ENCODE data around the gene FGD6.

The FGD6 gene

DNA sequence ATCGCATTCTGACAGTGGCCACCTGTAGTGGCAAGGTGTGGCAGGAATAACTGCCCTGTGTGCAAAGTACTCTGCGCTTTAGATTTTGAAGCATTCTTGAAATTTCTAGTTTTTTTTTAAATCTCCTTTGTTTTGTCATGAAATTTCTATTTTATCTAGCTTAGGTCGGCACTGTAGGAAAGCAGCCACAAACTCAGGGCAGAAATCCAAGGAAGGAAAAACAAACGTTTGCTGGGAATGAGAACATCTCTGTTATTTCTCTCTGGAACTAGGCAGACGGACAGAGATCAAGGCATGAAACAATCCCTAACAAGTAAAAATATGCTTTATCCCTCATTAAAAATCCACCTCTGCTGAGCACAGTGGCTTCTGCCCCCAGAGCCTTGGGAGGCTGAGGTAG is 142.5 kb downstream of the FGD6 start:
- DNase-seq = no peak

- DNase-seq = no peak
These were observed 143.4 kb downstream of the FGD6 start for GRCh38 chr12:95073698-95074520.

- DNase-seq = peak; percentile 79 to 92 (median 90)
These were observed 144.2 kb downstream of the FGD6 start, which contains the start of gene NR2C1 for GRCh38 chr12:95072900-95073697. NR2C1 (minus strand) TSS chr12:95073618; CDS start chr12:95067384, 6,234 bp downstream.

GRCh38 chr12:95070378-95070777 is 146.9 kb downstream of the FGD6 start:
- DNase-seq = no peak

DNA sequence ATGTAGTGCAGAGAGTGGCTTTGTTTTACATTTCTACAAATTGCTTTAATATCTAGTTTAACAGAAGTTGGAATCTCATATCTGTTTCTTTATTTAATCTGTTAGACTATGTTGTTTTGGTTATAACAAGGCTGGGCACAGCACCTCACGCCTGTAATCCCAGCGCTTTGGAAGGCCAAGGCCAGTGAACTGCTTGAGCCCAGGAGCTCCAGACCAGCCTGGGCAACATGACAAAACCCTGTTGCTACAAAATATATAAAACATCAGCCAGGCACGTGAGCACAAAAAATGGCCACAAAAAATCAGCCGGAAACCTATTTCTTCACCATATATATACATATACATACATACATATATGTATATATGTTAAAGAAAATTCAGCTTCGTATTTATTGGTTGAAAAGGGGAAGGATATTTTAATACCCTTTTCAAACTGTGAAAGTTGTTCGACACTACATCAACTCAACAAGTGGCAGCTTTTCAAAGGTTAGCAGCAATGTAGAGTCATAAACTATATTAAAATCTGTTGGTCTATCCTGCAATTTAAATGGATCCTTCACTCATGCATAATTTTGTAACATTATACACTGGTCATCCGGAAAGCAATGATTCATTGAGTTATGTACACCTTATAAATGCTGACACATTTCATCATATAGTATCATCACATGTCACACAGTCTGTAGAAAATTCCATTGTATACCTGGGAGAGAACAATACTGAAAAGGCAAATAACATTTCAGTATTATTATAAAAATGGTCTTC is 151.0 kb downstream of the FGD6 start:
- no peak for DNase-seq

DNA sequence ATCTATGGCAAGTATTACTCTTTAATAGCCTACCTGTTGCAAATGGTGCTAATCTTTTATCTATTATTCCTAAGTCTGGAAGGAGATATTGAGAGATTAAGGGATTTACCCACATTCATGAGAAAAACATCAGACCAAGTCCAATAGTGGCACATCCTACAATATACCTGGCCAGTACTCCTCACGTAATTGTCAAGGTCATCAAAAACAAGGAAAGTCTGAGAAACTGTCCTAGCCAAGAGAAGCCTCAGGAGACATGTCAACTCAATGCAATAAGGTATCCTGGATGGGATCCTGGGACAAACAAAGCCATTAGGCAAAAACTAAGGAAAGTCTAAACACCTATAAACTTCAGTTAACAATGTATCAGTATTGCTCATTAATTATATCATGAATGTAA is 156.3 kb downstream of the FGD6 start:
- no peak for DNase-seq

DNA sequence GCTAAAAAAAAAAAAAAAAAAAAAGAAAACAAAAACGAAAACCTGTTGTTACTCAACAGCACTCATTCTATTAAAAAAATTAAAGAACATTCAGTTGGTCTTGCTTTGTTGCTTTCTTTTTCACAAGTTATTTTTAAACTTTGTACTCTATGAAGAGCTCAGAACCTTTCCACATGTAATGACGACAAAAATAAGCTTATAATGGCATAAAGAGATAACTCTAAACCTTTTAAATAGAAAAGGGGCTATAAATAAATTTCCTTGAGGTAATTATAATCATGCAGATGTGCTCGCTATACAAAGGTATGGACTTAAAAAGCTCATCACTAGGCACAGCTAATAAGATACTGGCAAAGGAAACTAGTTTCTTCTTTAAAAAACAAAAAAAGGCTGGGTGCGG is 157.3 kb downstream of the FGD6 start:
- no peak for DNase-seq

DNA sequence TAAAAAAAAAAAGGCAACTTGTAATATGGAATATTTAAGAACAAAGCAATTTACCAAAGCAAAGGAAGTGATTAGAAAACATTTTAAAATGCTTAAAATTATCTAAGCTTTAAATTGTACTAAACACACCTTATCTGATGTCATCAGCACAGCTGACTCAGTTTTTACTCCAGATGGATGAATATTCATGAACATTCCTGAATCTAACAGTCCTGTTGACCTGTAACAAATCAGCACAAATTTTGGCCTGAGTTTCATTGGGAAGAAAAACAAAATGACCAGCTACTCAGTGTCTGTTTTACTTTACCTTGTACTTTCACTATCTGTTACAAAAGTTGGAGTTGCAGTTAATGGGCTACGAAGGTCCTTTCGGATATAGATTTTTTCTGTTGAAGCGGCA is 159.8 kb downstream of the FGD6 start:
- no peak for DNase-seq

GRCh38 chr12:95055057-95055456 is 162.2 kb downstream of the FGD6 start:
- no peak for DNase-seq

DNA sequence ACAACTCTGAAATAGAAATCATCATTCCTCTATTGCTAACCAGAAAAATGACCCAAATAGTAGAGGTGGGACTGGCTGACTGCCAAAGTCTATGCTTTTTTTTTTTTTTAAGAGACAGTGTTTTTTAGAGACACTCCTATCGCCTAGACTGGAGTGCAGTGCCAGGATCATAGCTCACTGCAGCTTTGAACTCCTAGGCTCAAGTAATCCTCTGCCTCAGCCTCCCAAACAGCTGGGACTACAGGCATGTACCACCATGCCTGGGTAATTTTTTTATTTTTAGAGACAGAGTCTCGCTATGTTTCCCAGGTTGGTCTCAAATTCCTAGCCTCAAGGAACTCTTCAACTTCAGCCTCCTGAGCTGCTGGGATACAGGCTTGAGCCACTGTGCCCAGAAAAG is 163.1 kb downstream of the FGD6 start:
- no peak for DNase-seq

DNA sequence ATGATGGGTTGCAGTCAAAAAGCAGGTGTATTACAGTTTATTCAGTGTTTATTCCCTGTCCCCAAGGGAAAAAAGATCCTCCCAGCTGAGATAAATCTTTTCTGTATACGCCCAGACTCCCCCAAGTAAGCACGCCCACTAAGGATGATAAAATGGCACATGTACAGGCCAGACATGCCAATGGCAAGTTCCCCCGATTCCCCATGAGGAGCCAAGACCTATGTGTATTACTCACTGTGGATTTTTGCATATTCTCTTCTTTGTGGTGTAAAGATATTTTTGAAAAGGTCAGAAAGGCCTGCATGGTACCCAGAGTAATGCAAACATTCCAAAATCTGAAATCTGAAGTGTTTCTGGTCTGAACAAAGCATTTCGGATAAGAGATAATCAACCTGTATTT is 166.0 kb downstream of the FGD6 start:
- no peak for DNase-seq

- DNase-seq = no peak
These were observed 179.4 kb downstream of the FGD6 start for GRCh38 chr12:95037906-95038305.

DNA sequence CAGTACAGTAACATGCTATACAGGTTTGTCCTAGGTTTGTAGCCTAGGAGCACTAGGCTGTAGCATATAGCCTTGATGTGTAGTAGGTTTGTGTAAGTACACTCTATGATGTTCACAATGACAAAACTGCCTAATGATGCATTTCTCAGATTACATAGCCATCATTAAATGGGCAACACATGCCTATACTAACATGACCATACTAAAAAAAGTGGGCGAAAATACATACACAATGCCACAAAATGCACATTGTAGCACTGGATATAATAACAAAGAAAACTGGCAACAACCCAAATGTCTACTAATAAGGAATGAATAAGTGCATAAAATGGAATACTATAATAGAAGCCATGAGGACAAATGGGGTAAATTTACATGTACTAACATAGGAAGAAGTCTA is 182.5 kb downstream of the FGD6 start:
- DNase-seq = no peak
